Loucy (cell line): ENCODE measurements around the gene SCNN1B.

Experiments used
- H2AFZ ChIP-seq: fragments of 200-600 bp; sonication (generic); 2 replicates; pipeline ENCODE4 v1.6.0; 2016; ENCODE audit warnings: antibody characterized with exemption, mild to moderate bottlenecking, low read length, moderate library complexity
- H3F3A ChIP-seq: fragments of 200-600 bp; 2 replicates; pipeline ENCODE4 v1.6.0; 2016; ENCODE audit warnings: antibody characterized with exemption, low read depth, mild to moderate bottlenecking
- H3K27me3 ChIP-seq: fragments of 200-600 bp; sonication (generic); 2 replicates; pipeline ENCODE4 v1.6.1; 2014; ENCODE audit warnings: low read length, mild to moderate bottlenecking; ENCODE audit not compliant: insufficient read depth, poor library complexity, severe bottlenecking
- H3K36me3 ChIP-seq: fragments of 200-600 bp; sonication (generic); 2 replicates; pipeline ENCODE4 v1.6.1; 2016; ENCODE audit warnings: low read length; ENCODE audit not compliant: insufficient read depth
- H3K4me1 ChIP-seq: fragments of 200-600 bp; sonication (generic); 2 replicates; pipeline ENCODE4 v1.5.1; 2014; ENCODE audit warnings: low read length, mild to moderate bottlenecking; ENCODE audit not compliant: insufficient read depth, poor library complexity, severe bottlenecking
- H3K4me2 ChIP-seq: fragments of 200-600 bp; sonication (generic); 2 replicates; pipeline ENCODE4 v1.6.0; 2014; ENCODE audit warnings: antibody characterized with exemption, low read length, low read depth, mild to moderate bottlenecking; ENCODE audit not compliant: poor library complexity, severe bottlenecking
- H3K4me3 ChIP-seq: fragments of 200-600 bp; sonication (generic); 2 replicates; pipeline ENCODE4 v1.5.1; 2014; ENCODE audit warnings: low read length, mild to moderate bottlenecking, mixed read lengths; ENCODE audit not compliant: poor library complexity, severe bottlenecking
- H3K79me2 ChIP-seq: fragments of 200-600 bp; sonication (generic); 2 replicates; pipeline ENCODE4 v1.6.1; 2014; ENCODE audit warnings: low read length; ENCODE audit not compliant: insufficient read depth
- H3K9ac ChIP-seq: fragments of 200-600 bp; sonication (generic); 2 replicates; pipeline ENCODE4 v1.6.0; 2014; ENCODE audit warnings: mild to moderate bottlenecking, low read depth, low read length, moderate library complexity; ENCODE audit not compliant: poor library complexity, severe bottlenecking
- H3K9me2 ChIP-seq: fragments of 200-600 bp; sonication (generic); replicated peaks from 2 replicates; pipeline ENCODE4 v1.6.1; 2016; ENCODE audit warnings: low read depth, low read length, mixed read lengths
- H3K9me3 ChIP-seq: fragments of 200-600 bp; sonication (generic); 2 replicates; pipeline ENCODE4 v1.6.1; 2014; ENCODE audit warnings: mild to moderate bottlenecking, antibody characterized with exemption, low read length, low read depth; ENCODE audit not compliant: insufficient read depth
- H4K20me1 ChIP-seq: fragments of 200-600 bp; sonication (generic); 2 replicates; pipeline ENCODE4 v1.6.0; 2014; ENCODE audit warnings: antibody characterized with exemption, low read length, mild to moderate bottlenecking; ENCODE audit not compliant: insufficient read depth, poor library complexity, severe bottlenecking
- CTCF ChIP-seq: fragments of 200-600 bp; sonication (generic); conservative IDR thresholded peaks from 2 replicates; pipeline ENCODE4 v1.5.1; 2014; ENCODE audit warnings: mild to moderate bottlenecking, antibody characterized with exemption, low read length
- EZH2phosphoT487 ChIP-seq: fragments of 200-600 bp; IDR thresholded peaks from 2 replicates; pipeline ENCODE4 v1.6.1; 2018; ENCODE audit warnings: antibody characterized with exemption, mild to moderate bottlenecking, moderate library complexity, borderline replicate concordance

The SCNN1B gene

GRCh38 chr16:23343643-23344612, 41.8 kb downstream of the SCNN1B start:
- TF ChIP-seq CTCF (no peak), EZH2phosphoT487 (no peak)
- Histone ChIP-seq H3K27me3 (no peaks in the 10 kb centered on the region), H3K36me3 (no peaks in the 10 kb centered on the region), H3K9me3 (no peaks in the 10 kb centered on the region), H2AFZ (no peak overlapping the region), H3K4me1 (no peaks in the 10 kb centered on the region), H3K4me3 (no peak overlapping the region), H3K79me2 (no peaks in the 10 kb centered on the region), H3F3A (no peaks in the 10 kb centered on the region), H4K20me1 (no peaks in the 10 kb centered on the region), H3K9ac (no peak overlapping the region), H3K4me2 (no peak overlapping the region), H3K9me2 (no peaks in the 10 kb centered on the region)

GRCh38 chr16:23345237-23345636, 43.1 kb downstream of the SCNN1B start:
- no peaks in the 10 kb centered on the region for H3K4me1 ChIP-seq
- H3K9ac ChIP-seq, result no peak overlapping the region
- H2AFZ ChIP-seq, result no peak overlapping the region
- no peaks in the 10 kb centered on the region for H3F3A ChIP-seq
- no peaks in the 10 kb centered on the region for H3K9me2 ChIP-seq
- no peaks in the 10 kb centered on the region for H3K36me3 ChIP-seq
- no peaks in the 10 kb centered on the region for H3K27me3 ChIP-seq
- no peaks in the 10 kb centered on the region for H4K20me1 ChIP-seq
- H3K4me2 ChIP-seq, result no peak overlapping the region
- TF ChIP-seq EZH2phosphoT487 (no peak), CTCF (no peak)
- H3K9me3 ChIP-seq, result no peaks in the 10 kb centered on the region
- H3K79me2 ChIP-seq, result no peaks in the 10 kb centered on the region
- no peak overlapping the region for H3K4me3 ChIP-seq

GRCh38 chr16:23348579-23349469, 46.7 kb downstream of the SCNN1B start:
- H3K4me2 ChIP-seq, result no peak overlapping the region
- H2AFZ ChIP-seq, result no peak overlapping the region
- H3K4me3 ChIP-seq, result no peak overlapping the region
- no peak overlapping the region for H3K9ac ChIP-seq
- H3F3A ChIP-seq, result no peaks in the 10 kb centered on the region
- no peaks in the 10 kb centered on the region for H4K20me1 ChIP-seq
- no peaks in the 10 kb centered on the region for H3K9me3 ChIP-seq
- no peaks in the 10 kb centered on the region for H3K36me3 ChIP-seq
- TF ChIP-seq EZH2phosphoT487 (no peak), CTCF (peak; percentile 40)
- H3K27me3 ChIP-seq, result no peaks in the 10 kb centered on the region
- H3K4me1 ChIP-seq, result no peaks in the 10 kb centered on the region
- H3K79me2 ChIP-seq, result no peaks in the 10 kb centered on the region
- no peaks in the 10 kb centered on the region for H3K9me2 ChIP-seq
